GM18502 (cell line): ENCODE results near the gene CDPF1.
A peak's percentile ranks its signal among the peaks of the same experiment; 100 is the strongest.
"Not testable (repeated sequence)": the region's sequence is repeated elsewhere in the genome, so short reads cannot be mapped to it uniquely, and the experiment has no call there.

Experiments
- ATAC-seq: cut with Tn5 transposase; IDR thresholded peaks from one replicate; pipeline ENCODE4 v1.9.1; 2021; ENCODE audit warnings: mild to moderate bottlenecking; ENCODE audit not compliant: unreplicated experiment, poor library complexity

CDPF1 gene

GRCh38 chr22:46286006-46286405 lies 35.9 kb upstream of the CDPF1 start:
- no peak for ATAC-seq

DNA sequence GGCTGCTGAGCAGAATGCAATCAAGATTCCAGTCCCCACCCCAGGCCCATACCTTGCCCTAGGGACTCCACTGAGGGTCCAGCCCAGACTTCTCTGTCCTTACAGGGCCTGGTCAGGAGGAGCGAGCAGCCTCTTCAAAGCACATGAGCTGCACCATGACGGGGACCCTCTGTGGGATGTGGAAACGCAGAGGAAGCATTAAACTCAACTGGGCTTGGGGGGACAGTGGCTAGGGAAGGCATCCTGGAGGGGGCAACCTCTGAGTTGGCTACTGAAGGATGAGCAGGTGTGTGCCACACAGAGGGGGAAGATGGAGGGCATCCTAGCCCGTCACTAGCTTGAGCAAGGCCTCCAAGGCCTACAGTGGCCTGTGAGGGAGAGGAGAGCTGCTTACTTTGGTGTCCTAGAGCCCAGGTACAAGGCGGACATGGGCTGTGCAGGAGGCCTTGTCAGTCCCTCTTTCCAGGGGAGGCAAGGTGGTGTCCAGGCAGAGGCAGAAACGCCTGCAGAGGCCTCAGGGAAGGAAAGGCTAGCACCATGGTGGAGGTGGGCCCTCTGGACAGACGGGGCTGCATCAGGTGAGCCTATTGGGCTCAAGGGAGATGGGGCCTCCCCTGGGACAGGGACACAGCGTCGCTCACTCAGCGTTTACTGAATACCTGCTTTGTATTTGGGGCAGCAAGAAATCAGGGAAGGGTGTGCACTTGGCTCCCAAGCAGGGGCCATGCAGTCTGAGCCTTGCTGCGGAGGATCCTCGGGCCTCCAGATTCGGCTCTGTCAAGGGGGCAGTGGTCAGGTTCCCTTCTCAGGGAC lies 32.0 kb upstream of the CDPF1 start:
- no peak for ATAC-seq

- no peak for ATAC-seq
These were observed 31.0 kb upstream of the CDPF1 start for GRCh38 chr22:46280999-46281623.

DNA sequence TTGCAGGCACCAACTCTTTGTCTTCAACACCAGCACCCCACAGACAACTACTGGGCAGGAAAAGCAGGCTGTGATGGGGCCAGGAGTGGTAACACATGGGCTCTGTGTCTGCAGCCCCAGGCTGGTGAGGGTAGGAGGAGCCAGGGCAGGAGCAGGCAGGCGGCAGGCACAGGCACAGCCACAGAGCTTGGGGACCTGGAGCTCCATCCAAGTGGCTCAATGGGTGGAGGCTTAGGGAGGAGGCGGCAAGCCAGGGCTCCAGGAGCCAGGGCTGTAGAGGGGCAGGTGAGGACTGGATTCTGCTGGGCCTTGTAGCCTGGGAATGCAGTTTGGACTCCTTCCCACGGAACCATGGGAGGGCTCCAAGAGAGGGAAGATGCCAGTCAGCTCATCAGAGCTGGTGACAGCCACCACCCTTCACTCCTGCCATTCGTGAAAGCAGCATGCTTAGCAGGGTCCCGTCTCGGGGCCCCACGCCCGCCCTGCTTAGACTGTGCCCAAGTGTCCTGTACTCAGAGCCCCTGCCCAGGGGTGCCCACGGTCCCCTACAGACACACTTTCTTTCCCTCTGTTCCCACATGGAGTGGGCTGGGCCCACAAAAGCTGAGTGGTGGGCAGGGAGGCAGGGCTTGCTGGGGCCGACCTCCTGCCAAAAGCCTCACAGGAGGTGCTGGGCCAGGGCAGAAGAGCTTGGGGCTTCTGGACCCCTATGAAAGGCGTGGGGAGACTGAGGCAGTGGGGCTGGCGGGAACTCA lies 30.1 kb upstream of the CDPF1 start:
- no peak for ATAC-seq

DNA sequence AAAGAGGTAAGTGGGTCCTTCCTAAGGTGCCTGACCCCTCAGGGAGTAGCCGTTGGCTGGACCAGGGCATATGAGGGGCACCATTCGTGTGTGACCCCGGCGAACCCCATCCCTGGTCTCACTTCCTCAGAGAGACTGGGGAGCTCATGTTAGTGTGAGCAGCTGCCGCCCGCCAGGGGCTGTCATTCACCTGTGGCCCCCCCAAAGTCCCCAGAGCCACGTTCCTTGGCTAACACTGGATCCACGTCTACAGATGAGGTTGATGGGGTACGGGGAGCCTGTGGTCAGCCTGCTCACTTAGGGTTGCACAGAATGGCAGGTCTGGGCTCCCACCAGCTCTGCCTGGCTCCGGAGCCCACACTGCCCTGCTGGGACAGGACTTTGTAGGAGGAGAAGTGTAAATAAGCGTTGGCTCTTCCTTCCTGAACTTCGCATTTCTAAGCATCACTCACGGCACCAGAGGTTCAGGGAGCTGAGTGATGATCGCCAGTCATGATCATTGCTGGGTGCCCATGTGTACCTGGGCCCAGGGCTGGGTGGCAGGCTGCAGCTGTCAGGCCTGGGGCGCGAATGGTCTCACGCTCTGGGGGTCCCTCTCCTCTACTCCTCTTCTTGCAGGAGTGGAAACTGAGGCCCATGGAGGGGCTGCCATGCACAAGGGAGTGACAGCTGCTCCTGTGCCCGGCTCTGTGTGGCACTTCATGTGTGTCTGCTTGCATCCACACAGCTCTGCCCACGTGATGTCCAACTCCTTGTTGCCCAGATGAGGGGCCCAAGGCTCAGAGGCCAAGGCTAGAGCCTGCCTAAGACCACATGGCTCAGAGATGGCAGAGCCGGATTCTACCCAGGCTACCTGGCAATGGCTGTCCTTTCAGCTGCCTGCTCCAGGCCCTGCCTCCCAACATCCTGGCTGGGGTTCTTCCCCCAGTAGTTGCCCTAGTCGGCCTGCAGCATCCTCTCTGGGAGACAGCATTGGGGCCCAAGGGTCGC lies 28.9 kb upstream of the CDPF1 start:
- ATAC-seq, result no peak

- no peak for ATAC-seq
These were observed 26.5 kb upstream of the CDPF1 start for GRCh38 chr22:46276563-46276962.

DNA sequence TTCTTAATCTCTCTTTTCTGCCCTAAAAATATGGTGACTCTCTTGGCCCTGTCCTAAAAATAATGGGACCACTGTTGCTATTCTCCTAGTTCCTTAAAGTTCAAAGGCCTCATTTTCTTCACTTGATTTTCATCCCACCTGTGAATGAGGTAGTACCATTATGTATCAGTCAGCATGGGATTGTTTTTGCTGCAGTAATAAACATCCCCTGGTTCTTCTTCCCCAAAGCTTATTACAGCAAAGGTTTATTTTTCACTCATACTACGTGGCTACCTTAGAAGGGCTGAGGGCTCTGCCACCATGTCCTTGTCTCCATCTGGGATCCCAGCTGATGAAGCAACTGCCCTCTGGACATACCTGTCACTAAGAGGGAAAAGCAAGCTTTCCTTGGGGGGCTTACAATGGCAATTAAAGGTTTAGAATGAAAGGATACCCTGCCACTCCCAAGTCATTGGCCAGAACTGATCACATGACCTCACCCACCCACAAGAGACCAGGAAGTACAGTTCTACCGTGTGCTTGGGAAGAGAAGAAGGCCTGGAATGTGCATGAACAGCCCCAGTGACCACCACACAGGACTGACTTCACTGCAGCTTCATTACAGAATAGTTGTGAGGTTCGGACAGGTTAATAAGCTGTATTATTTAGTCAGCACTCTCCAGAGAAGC lies 25.5 kb upstream of the CDPF1 start:
- no peak for ATAC-seq

DNA sequence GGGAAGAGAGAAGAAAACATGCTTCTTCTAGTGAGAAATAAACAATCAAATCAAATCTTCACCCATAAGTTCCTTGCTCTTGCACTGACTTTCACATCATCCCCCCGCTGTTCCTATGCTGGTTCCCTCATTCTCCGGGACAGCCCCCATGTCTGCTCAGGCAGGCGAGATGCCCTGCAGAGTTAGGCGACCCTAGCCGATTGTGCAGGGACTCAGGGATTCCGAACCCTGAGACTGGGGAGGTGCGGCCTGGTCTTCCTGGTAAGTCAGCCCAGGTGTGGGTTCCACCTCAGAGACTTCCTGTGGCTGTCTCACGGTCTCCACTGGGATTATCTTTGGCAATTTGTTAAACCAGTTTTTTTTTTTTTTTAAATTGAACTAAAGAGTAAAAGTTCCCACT lies 24.3 kb upstream of the CDPF1 start:
- no peak for ATAC-seq

- ATAC-seq, result no peak
These were observed 23.5 kb upstream of the CDPF1 start for GRCh38 chr22:46273432-46274148.

GRCh38 chr22:46272762-46273431 lies 22.8 kb upstream of the CDPF1 start:
- ATAC-seq, result no peak

DNA sequence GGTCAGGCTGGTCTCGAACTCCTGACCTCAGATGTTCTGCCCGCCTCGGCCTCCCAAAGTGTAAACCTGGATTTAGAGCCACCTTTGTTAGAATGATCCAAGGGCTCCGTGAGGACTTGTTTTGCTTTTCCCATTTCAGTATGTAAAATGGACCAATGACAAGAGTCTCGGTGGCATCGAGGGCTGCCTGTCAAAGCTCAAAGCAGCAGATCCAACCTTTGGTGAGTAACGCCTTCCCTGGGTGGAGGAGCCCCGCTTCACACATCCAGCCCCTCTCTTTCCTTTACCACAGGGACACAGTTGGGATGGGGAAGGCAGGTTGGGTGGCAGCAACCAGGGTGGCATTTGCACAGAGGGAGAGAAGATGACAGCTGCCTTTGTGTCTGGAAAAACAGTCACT lies 22.1 kb upstream of the CDPF1 start:
- no peak for ATAC-seq

- ATAC-seq, result no peak
These were observed 19.5 kb upstream of the CDPF1 start for GRCh38 chr22:46269564-46269963.

- peak; percentile 69 for ATAC-seq
These were observed 17.6 kb upstream of the CDPF1 start, which contains the start of gene TTC38 for GRCh38 chr22:46267431-46268279. Gene TTC38, plus strand, starts transcription at chr22:46268008. Its CDS starts 32 bp downstream, at chr22:46268040.

DNA sequence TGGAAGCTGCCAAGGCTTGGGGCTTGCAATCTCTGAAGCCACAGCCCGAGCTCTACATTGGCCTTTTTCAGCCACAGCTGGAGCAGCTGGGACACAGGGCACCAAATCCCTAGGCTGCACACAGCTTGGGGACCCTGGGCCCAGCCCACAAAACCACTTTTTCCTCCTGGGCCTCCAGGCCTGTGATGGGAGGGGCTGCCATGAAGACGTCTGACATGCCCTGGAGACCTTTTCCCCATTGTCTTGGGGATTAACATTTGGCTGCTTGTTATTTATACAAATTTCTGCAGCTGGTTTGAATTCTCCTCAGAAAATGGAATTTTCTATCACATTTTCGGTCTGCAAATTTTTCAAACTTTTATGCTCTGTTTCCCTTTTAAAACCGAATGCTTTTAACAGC lies 15.5 kb upstream of the CDPF1 start:
- ATAC-seq, result not testable (repeated sequence)

DNA sequence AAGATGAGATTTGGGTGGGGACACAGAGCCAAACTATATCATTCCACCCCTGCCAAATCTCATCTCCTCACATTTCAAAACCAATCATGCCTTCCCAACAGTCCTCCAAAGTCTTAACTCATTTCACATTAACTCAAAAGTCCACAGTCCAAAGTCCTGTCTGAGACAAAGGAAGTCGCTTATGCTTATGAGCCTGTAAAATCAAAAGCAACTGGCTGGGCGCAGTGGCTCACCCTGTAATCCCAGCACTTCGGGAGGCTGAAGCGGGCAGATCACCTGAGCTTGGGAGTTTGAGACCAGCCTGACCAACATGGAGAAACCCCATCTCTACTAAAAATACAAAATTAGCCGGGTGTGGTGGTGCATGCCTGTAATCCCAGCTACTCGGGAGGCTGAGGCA lies 14.4 kb upstream of the CDPF1 start:
- ATAC-seq, result not testable (repeated sequence)

DNA sequence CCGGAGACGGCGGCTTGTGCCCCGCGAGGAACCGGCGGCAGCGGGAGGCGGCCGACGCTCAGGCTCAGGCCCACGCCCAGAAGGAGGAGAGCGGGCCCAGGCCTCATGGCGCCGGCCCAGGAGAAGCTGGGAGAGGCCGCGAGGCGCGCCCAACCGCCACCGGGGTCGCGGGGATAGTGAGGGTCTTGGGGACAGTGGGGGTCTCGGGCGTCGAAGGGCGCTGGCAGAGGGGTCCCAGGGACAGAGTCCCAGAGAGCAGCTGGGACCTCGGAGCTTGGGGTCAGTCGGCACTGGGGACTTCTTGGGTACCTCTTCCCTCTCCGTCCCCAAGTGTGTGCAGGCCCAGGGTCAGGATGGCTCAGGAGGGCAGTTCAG lies 13.1 kb upstream of the CDPF1 start, which contains the start of gene PKDREJ:
Gene PKDREJ (minus strand): TSS at position 128 of the 375 bp plus-strand sequence. CDS start 21 bp downstream, at position 107.
- no peak for ATAC-seq

DNA sequence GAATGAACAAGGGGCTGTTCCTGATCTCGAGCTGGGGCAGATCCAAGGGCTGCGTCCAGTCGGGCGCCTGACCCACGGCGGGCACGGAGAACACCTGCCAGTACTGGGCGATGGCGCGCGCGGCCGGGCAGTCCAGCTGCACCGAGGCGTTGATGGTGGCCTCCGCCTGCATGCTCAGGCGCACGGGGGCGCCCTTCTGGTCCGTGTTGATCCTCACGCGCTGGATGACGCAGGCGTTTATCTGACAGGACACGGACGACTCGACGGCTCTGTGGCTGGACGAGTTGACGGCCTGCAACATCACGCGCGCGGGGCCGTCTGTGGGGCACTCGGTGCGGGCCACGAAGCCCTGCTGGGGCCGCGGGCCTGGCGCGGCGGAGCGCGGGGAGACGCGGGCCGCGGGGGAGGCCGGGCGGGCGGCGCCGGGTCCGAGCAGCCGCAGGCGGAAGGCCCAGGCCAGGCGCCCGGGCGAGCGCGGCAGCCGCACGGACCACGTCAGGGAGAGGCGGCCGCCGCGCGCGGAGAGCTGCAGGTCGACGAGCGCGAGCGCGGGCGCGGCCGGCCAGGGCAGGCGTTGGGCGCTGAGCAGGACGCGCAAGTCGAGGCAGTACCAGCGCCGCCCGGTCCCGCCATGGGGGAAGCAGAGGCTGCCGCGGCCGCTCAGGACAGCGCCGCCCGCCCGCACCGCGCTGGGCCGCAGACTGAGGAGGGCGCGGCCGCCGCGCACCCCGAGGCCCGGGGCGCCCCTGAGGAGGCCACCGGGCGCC lies 12.5 kb upstream of the CDPF1 start:
- no peak for ATAC-seq
